Measurements from ENCODE around the gene NECTIN1. TPM values are rescaled to one million over a fixed set of nuclear protein-coding genes. Genes with fewer than 3 reads are reported as not detected.

The NECTIN1 gene, protein sequence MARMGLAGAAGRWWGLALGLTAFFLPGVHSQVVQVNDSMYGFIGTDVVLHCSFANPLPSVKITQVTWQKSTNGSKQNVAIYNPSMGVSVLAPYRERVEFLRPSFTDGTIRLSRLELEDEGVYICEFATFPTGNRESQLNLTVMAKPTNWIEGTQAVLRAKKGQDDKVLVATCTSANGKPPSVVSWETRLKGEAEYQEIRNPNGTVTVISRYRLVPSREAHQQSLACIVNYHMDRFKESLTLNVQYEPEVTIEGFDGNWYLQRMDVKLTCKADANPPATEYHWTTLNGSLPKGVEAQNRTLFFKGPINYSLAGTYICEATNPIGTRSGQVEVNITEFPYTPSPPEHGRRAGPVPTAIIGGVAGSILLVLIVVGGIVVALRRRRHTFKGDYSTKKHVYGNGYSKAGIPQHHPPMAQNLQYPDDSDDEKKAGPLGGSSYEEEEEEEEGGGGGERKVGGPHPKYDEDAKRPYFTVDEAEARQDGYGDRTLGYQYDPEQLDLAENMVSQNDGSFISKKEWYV
- total RNA-seq (2014; rRNA removed; shearing (Covaris generic)): 1.3 and 2.3 TPM in 2 replicates

DNA sequence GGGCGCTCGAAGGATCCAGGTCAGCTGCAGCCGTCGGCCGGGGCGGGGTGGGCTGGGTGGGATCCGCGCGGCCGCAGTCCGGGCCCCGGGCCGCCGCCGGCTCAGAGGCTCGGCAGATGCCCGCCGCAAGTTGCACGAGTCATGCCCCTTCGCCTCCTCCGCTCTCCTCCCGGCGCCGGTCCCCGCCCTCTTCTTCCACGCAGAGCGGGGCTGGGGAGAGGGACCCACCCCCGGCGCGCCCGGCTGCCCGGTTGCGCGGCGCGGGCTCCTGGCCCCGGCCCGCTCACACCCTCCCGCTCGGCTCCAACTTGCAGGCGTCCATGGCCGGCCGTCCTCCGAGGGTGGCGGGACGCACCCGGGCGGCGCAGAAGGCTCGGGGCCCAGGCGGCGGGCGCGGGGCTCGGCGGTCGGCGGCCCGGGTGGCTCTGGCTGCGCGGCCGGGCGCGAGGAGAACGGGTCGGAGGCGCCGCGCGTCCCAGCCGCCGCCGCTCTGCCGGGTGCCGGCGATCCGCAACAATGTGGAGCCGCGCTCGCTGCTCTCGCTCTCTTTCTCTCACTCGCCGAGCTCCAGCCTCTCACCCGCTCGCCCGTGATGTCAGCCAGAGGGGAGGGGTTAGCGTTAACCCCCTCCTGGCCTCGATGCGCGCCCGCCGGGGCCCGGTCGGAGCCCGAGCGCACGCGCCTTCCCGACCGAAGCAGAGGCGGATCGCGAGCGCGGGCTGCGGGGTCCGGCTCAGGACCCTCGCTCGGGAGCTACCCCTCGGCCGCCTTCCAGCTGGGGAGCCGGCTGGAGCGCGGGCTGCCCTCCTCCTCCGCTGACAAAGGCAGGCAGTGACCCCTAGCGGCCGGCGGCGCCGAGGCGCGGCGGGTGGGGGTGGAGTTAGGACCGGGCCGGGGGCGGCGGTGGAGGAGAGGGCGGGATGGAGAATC lies at the start of gene NECTIN1:
Gene NECTIN1, minus strand, starts transcription at position 550 of the 930 bp plus-strand sequence. CDS start 647 bp downstream, outside the sequence.
- no peaks in the 10 kb centered on the region for H3K27me3 ChIP-seq (replicated peaks)
- DNase-seq (ENCODE audit: low read depth in 1 of 2, low spot score in 2 of 2): peak; percentile 75 to 88
- no peaks in the 10 kb centered on the region for H3K36me3 ChIP-seq
- H3K9me3 ChIP-seq (replicated peaks): no peaks in the 10 kb centered on the region
- peak within 1 kb of the TSS; percentile 62 for H3K4me3 ChIP-seq
- H3K4me1 ChIP-seq (replicated peaks): peaks cover 10% of the 10 kb centered on the region
- H3K27ac ChIP-seq: no peak within 1 kb of the TSS

DNA sequence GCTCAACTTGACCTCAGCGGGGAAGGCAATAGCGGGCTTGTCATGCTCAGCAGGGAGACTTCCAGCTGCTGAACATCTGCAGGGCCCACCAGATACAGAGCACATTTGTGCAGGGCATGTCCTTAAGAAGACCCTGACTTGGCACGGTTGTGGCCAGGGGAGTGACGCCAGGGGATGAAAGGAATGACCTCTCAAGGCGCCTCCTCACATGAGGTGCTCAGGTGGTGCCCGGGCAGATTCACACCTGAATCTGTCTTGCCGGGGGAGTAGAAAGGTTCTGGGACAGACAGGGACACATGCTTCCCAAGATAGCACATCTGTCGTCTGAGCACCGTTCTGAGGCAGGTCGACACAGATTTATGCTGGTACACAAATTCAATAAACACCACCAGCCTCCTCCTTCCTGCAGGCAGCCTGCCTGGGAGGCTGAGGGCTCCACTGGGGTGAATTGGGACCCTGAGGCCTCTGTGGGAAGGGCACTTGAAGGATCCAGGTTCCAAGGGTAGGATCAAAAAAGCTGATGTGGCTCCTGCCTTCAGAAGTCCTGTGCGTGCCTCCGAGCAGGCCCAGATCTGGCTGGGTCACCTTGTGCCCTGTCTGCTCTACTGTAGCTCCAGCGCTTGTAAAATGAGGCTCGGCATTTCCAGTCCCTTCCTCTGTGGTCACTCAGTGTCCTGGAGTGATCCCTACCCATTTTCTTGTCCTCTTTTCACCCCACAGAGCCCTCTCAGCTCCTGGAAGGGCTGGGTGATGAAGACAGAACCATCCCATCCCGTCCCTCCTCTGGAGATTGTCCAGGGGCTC lies 49.6 kb upstream of the NECTIN1 start:
- no peak for DNase-seq (ENCODE audit: low read depth in 1 of 2, low spot score in 2 of 2)
- no peaks in the 10 kb centered on the region for H3K27me3 ChIP-seq (replicated peaks)
- H3K9me3 ChIP-seq (replicated peaks): no peaks in the 10 kb centered on the region
- no peak overlapping the region for H3K4me3 ChIP-seq
- no peaks in the 10 kb centered on the region for H3K36me3 ChIP-seq
- H3K4me1 ChIP-seq (replicated peaks): no peaks in the 10 kb centered on the region
- H3K27ac ChIP-seq: no peak overlapping the region

DNA sequence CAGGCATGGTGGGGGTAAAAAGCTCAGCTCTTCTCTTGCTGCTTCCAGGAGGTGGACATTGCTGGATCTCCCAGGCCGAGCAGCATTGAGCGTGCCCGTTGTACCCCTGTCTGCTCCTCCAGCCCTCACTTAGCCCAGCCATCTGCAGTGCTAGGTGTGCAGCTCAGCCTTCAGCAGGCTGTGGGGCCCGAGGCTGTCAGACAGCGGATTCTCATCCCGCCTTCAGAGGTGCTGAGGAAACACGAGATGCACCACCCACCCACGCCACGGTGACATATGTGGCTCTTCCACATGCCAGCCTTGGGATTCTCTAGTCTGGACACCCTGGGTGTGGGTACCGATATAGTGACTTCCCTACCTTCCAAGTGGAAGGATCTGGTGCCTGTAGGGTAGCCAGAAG lies 48.9 kb upstream of the NECTIN1 start:
- Histone ChIP-seq H3K9me3 (replicated peaks) (no peaks in the 10 kb centered on the region), H3K4me1 (replicated peaks) (no peaks in the 10 kb centered on the region), H3K27ac (no peak overlapping the region), H3K36me3 (no peaks in the 10 kb centered on the region), H3K4me3 (no peak overlapping the region), H3K27me3 (replicated peaks) (no peaks in the 10 kb centered on the region)
- DNase-seq (ENCODE audit: low read depth in 1 of 2, low spot score in 2 of 2): no peak

DNA sequence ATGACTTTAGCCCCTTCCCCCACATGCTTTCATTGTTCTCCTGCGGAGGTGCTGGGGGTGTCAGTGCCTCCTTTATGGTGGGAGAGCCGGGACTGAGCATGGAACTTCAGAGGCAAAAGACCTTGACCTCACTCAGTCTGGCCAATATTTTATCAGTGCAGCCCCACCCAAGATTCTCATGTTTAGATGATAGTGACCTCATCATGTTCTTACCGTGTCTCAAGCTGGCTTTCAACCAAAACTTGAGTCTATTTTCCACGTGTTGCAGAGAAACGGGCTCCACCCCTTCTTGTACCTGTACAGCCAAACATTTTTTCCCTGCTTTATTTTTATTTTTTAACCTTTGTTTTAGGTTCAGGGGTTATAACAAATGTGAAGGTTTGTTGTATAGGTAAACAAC lies 47.7 kb upstream of the NECTIN1 start:
- H3K4me3 ChIP-seq: no peak overlapping the region
- no peak for DNase-seq (ENCODE audit: low read depth in 1 of 2, low spot score in 2 of 2)
- H3K9me3 ChIP-seq (replicated peaks): no peaks in the 10 kb centered on the region
- H3K27ac ChIP-seq: no peak overlapping the region
- H3K36me3 ChIP-seq: no peaks in the 10 kb centered on the region
- H3K27me3 ChIP-seq (replicated peaks): no peaks in the 10 kb centered on the region
- no peaks in the 10 kb centered on the region for H3K4me1 ChIP-seq (replicated peaks)

GRCh38 chr11:119776031-119776636 lies 47.1 kb upstream of the NECTIN1 start:
- no peak overlapping the region for H3K27ac ChIP-seq
- no peaks in the 10 kb centered on the region for H3K4me1 ChIP-seq (replicated peaks)
- H3K9me3 ChIP-seq (replicated peaks): no peaks in the 10 kb centered on the region
- no peak for DNase-seq (ENCODE audit: low read depth in 1 of 2, low spot score in 2 of 2)
- H3K27me3 ChIP-seq (replicated peaks): no peaks in the 10 kb centered on the region
- no peaks in the 10 kb centered on the region for H3K36me3 ChIP-seq
- H3K4me3 ChIP-seq: no peak overlapping the region

DNA sequence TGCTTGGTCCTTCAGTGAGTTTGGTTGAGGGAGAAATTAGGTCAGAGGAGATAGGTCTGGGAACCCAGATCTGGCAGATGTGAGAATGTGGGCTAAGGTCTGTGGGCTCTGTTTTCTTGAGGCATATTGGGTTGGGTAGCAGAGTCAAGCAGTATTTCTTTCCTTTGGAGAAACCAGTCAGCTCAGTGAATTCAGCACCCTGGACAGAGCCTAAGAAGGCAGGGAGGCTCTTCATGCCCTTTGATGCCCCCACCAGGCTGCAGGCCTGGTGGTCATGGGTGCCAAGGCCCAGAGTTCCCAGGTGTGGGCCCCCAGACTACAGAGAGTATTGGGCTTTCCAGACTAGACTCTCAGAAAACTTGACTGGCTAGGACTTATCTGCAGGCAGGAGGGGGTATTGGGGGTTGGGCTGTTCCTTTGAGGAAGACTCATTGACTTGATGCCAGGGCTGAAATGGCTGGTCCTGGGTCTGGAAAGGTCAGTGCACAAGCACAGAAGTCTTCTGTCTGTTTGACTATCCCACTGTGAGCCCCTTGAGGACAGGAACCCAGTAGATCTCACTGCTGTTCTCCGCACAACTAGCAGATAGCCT lies 45.3 kb upstream of the NECTIN1 start:
- Histone ChIP-seq H3K27me3 (replicated peaks) (no peaks in the 10 kb centered on the region), H3K9me3 (replicated peaks) (no peaks in the 10 kb centered on the region), H3K4me3 (no peak overlapping the region), H3K4me1 (replicated peaks) (no peaks in the 10 kb centered on the region), H3K27ac (no peak overlapping the region), H3K36me3 (no peaks in the 10 kb centered on the region)
- no peak for DNase-seq (ENCODE audit: low read depth in 1 of 2, low spot score in 2 of 2)

- H3K9me3 ChIP-seq (replicated peaks): no peaks in the 10 kb centered on the region
- no peaks in the 10 kb centered on the region for H3K36me3 ChIP-seq
- no peak for DNase-seq (ENCODE audit: low read depth in 1 of 2, low spot score in 2 of 2)
- no peaks in the 10 kb centered on the region for H3K27me3 ChIP-seq (replicated peaks)
- no peaks in the 10 kb centered on the region for H3K4me1 ChIP-seq (replicated peaks)
- no peak overlapping the region for H3K27ac ChIP-seq
- H3K4me3 ChIP-seq: no peak overlapping the region
Observed at GRCh38 chr11:119772641-119773415, 43.8 kb upstream of the NECTIN1 start.

DNA sequence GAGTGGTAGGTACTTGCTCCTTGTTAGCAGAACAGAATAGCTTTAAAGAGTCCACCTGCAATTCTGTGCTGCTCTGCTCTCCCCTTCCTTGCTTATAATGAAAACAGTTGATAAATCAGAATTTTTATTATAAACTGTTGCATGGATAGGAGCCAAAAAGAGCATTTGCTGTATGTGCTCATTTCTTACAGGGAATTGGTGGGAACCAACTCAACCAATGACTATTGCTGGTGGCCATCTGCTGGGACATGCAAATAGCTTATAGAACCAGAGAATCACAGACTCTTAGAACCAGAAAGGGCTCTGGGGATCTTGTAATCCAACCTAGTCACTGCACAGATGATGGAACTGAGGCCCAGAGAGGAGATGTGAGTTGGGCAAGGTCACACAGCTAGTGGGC lies 43.1 kb upstream of the NECTIN1 start:
- Histone ChIP-seq H3K36me3 (no peaks in the 10 kb centered on the region), H3K27me3 (replicated peaks) (no peaks in the 10 kb centered on the region), H3K9me3 (replicated peaks) (no peaks in the 10 kb centered on the region), H3K4me3 (no peak overlapping the region), H3K4me1 (replicated peaks) (no peaks in the 10 kb centered on the region), H3K27ac (no peak overlapping the region)
- DNase-seq (ENCODE audit: low read depth in 1 of 2, low spot score in 2 of 2): no peak

DNA sequence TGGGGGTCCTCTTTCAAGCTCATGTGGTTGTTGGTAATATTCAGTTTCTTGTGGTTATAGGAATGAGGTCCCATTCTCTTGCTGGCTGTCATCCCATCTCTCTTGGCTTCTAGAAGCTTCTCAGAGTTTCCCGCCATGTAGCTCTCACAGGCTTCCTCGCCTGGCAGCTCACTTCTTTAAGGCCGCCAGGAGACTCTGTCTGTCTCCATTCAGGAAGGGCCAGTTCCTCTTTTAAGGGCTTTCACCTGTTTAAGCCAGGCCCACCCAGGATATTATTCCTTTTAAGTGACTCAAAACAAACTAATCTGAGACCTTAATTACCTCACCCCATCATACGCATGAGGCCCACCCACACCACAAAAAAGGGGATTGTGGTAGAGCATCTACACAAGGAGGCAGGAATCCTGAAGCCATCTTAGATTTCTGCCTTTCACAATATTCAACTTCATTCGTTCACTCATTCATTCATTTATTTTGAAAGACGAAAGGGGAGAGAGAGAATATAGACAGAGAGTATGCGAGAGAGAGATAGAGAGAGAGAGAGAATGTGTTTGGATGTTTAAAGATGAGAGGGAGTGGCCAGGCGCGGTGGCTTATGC lies 42.3 kb upstream of the NECTIN1 start:
- Histone ChIP-seq H3K27me3 (replicated peaks) (no peaks in the 10 kb centered on the region), H3K36me3 (no peaks in the 10 kb centered on the region), H3K4me1 (replicated peaks) (no peaks in the 10 kb centered on the region), H3K27ac (no peak overlapping the region), H3K9me3 (replicated peaks) (no peaks in the 10 kb centered on the region), H3K4me3 (no peak overlapping the region)
- DNase-seq (ENCODE audit: low read depth in 1 of 2, low spot score in 2 of 2): no peak

- Histone ChIP-seq H3K4me1 (replicated peaks) (no peaks in the 10 kb centered on the region), H3K36me3 (no peaks in the 10 kb centered on the region), H3K27ac (no peak overlapping the region), H3K4me3 (no peak overlapping the region), H3K9me3 (replicated peaks) (no peaks in the 10 kb centered on the region), H3K27me3 (replicated peaks) (no peaks in the 10 kb centered on the region)
- DNase-seq (ENCODE audit: low read depth in 1 of 2, low spot score in 2 of 2): no peak
Observed at GRCh38 chr11:119765628-119766027, 36.6 kb upstream of the NECTIN1 start.

DNA sequence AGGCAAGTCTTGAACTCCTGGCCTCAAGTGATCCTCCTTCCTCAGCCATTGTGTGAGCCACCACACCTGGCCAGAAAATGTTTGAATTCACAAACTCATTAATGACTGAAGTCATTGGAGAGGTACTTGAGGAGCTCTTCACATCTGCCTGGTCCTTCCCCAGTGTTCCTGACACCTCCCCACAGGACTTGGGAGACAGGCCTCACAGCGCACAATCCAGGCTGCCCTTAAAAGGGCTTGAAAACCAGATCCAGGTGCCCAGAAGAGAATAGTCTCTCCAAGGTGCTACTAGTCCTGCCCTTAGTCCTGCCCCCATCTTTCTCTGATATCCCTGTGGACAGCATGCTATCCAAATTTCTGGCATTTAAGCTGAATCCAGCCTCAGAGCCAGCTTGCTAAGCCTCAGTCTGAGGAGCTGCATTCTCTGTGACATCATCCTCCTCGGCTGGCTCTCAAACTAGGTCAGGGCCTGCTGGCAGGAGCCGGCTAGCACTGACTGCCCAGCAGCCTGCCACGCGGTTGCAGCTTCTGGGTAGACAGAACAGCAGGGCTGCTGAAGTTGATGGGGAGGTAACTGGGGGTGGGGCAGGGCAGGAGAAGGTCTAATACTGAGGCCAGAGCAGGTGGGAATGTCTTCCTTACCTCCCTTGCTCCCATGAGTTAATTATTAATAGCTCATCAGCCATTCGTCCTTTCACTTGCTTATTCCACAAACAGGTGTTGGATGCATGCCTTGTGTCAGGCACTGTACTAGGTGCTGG lies 35.3 kb upstream of the NECTIN1 start:
- Histone ChIP-seq H3K27ac (no peak overlapping the region), H3K36me3 (no peaks in the 10 kb centered on the region)

More for the DNA sequence above, 35.3 kb upstream of the NECTIN1 start:
- Histone ChIP-seq H3K27me3 (replicated peaks) (no peaks in the 10 kb centered on the region), H3K4me3 (no peak overlapping the region), H3K4me1 (replicated peaks) (peaks cover 7% of the 10 kb centered on the region), H3K9me3 (replicated peaks) (no peaks in the 10 kb centered on the region)
- DNase-seq (ENCODE audit: low read depth in 1 of 2, low spot score in 2 of 2): no peak
